PFSK-1 (cell line): ENCODE measurements around the gene ANKRD42.

ENCODE experiments used
- FOXP2 ChIP-seq: optimal IDR thresholded peaks from 2 replicates; pipeline ENCODE3; 2011; ENCODE audit warnings: borderline replicate concordance, control low read depth, inconsistent platforms; ENCODE audit not compliant: insufficient read depth; ENCODE audit errors: extremely low read length, extremely low read depth
- POLR2AphosphoS5 ChIP-seq: IDR thresholded peaks from 2 replicates; pipeline ENCODE4 v1.6.1; 2012; ENCODE audit warnings: low read depth, mild to moderate bottlenecking, control low read depth, low read length, moderate library complexity
- REST ChIP-seq, 2 experiments: IDR thresholded peaks; 2 replicates each; pipeline versions ENCODE4 v1.6.1 to v1.8.0; 2011 to 2012; ENCODE audit warnings: low read depth in 2 of 2, low read length in 2 of 2, control low read depth in 1 of 2, inconsistent platforms in 1 of 2, mild to moderate bottlenecking in 1 of 2, moderate library complexity in 1 of 2; ENCODE audit not compliant: insufficient read depth in 1 of 2
- SIN3A ChIP-seq: IDR thresholded peaks from 2 replicates; pipeline ENCODE4 v1.6.1; 2012; ENCODE audit warnings: mild to moderate bottlenecking, low read length, moderate library complexity, borderline replicate concordance; ENCODE audit not compliant: insufficient read depth
- TAF1 ChIP-seq: IDR thresholded peaks from 2 replicates; pipeline ENCODE4 v1.6.1; 2012; ENCODE audit warnings: low read length, control low read depth, borderline replicate concordance; ENCODE audit not compliant: insufficient read depth

The ANKRD42 gene

GRCh38 chr11:83174008-83174407 lies 19.5 kb upstream of the ANKRD42 start:
- TF ChIP-seq SIN3A: no peak
- no peak for TF ChIP-seq TAF1
- TF ChIP-seq POLR2AphosphoS5: no peak
- no peak for TF ChIP-seq FOXP2
- TF ChIP-seq REST (IDR thresholded peaks at IDR 0.05; ENCODE audit: insufficient read depth in 1 of 2, low read depth in 2 of 2, low read length in 2 of 2): no peak

- TF ChIP-seq POLR2AphosphoS5 (no peak), TAF1 (no peak), SIN3A (no peak), FOXP2 (no peak), REST (IDR thresholded peaks at IDR 0.05; ENCODE audit: insufficient read depth in 1 of 2, low read depth in 2 of 2, low read length in 2 of 2) (no peak)
Observed at GRCh38 chr11:83175815-83176214, 17.7 kb upstream of the ANKRD42 start.

- TF ChIP-seq SIN3A: no peak
- no peak for TF ChIP-seq REST (IDR thresholded peaks at IDR 0.05; ENCODE audit: insufficient read depth in 1 of 2, low read depth in 2 of 2, low read length in 2 of 2)
- no peak for TF ChIP-seq FOXP2
- TF ChIP-seq POLR2AphosphoS5: no peak
- TF ChIP-seq TAF1: no peak
Observed at GRCh38 chr11:83181815-83182214, 11.7 kb upstream of the ANKRD42 start.

DNA sequence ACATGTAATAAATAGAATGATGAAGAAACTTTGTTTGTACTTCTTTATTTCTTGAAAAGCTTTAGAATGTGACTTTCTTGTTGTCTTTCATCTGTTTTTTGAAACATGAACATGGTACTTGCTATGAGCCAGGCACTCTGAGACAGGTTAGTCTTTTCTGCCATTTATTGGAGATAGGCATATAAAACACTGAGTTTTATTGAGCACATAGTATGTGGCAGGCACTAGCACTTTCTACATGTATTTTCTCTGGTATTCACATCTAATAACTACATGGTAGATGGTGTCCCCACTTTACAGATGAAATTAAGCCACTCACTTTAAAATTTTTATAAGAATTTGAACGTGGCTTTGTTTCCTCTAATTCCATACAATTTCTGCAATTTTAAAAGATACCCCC lies 7.7 kb upstream of the ANKRD42 start:
- TF ChIP-seq TAF1 (no peak), POLR2AphosphoS5 (0 out of 2 replicates have a peak, but pooled peaks have one; percentile 49)

DNA sequence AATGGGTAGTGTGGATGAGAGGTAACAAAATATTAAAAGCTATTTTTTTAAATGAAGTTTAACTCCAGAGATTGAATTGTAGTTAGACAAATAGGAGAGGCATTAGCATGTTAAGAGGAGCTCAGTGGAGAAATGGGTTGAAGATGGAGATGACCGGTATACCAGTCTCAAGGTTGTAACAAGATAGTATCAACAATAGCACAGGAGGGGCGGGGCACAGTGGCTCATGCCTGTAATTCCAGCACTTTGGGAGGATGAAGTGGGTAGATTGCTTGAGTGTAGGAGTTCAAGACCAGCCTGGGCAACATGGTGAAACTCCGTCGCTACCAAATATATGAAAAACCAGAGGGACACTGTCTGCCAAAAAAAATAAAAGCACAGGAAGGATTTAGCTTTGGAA lies 6.0 kb upstream of the ANKRD42 start:
- no peak for TF ChIP-seq POLR2AphosphoS5
- no peak for TF ChIP-seq REST (IDR thresholded peaks at IDR 0.05; ENCODE audit: insufficient read depth in 1 of 2, low read depth in 2 of 2, low read length in 2 of 2)
- no peak for TF ChIP-seq SIN3A
- no peak for TF ChIP-seq FOXP2
- TF ChIP-seq TAF1: no peak

DNA sequence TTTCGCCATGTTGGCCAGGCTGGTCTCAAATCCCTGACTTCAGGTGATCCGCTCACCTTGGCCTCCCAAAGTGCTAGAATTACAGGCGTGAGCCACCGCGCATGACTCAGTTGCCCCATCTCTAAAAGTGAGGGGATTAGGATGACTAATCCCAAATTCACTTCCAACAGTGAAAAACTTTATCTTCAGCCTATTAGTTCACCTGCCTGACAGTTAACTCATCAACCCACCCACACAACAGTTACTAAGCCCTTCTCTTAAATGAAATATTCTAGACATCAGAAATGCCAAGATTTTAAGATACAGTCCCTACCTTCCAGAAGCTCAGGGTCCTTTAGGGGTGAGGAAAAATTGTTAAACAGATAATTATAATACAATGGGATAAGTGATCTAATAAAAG lies 2.0 kb upstream of the ANKRD42 start:
- no peak for TF ChIP-seq POLR2AphosphoS5
- TF ChIP-seq SIN3A: no peak
- TF ChIP-seq REST (IDR thresholded peaks at IDR 0.05; ENCODE audit: insufficient read depth in 1 of 2, low read depth in 2 of 2, low read length in 2 of 2): no peak
- no peak for TF ChIP-seq TAF1
- no peak for TF ChIP-seq FOXP2
